ENCODE data around the gene MYLK4.

Gene MYLK4

DNA sequence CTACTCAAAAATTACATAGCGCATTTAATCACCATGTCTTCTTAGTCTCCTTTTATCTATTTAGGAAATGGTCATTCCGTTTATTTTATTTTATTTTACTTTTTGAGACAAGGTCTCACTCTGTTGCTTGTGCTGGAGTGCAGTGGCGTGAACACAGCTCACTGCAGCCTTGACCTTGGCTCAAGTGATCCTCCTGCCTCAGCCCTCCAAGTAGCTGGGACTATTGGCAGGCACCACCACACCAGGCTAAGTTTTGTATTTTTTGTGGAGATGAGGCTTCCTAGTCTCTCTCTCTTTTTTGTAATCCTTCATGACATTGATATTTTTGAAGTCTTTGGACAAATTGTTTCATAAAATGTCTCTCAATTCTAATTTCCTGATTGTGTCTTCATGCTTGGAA is 4.7 kb upstream of the MYLK4 start:
- DNase-seq (ENCODE audit: low spot score) = no peak

DNA sequence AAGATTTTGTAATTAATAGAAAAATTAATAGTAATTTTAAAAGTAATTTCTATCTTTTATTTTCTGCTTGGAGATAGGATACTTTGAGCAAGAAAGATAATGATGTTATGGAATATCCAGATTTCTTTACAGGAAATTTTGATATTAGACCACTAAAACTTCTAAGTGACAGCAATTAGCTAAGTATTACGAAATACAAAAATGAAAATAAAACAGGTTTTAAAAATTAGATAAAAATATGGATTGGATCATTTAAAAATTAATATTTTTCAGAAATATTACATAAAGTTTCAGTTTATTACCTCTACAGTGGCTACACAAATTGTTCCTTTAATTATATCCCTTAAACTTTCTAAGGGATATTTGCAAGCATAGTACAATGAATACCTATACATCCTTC is 4.2 kb upstream of the MYLK4 start:
- no peak for DNase-seq (ENCODE audit: low spot score)

DNA sequence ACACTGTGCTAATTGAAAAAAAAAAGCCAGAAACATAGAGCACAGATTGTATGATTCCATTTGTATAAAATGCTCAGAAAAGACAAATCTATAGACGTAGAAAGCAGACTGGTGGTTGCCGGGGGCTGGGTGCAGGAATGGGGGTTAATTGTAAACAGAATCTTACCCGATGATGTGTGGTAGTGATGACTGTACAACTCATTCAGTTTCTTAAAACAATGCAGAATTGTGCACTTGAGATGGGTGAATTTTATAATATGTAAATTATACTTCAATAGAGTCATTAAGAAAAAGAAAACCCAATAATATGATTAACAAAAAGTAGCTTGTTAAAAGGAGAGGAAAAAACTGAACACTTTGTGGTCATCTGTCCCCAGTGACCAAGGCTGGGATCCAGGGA is 3.7 kb upstream of the MYLK4 start:
- no peak for DNase-seq (ENCODE audit: low spot score)

DNA sequence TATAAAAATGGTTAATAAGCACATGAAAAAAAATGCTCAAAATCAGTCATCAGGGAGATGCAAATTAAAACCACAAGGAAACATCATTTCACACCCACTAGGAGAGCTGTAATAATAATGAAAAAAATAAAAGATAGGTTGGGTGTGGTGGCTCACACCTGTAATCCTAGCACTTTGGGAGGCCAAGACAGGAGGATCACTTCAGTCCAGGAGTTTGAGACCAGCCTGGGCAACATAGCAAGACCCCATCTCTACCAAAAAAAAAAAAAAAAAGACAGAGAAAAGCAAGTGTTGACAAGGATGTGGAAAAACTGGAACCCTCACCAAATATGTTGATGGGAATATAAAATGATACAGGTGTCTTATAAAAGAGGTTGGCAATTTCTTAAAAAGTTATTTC is 3.0 kb upstream of the MYLK4 start:
- no peak for DNase-seq (ENCODE audit: low spot score)

DNA sequence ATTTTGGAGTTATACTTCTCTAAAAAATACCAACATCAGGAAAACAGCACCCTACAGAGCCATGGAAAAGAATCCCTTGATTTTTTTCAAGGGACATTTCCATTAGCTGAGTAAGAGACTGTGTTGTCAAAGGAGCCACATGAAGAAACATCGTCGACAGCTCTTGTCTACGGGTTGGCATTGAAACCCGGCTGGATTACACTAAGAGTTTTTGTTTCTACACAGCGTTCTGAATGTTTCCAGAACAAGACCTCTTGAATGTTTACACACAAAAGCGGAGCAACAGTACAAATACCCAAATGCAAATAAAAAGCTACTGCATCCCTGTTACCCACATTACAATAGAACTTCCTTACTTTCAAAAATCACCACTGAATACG is 2.4 kb upstream of the MYLK4 start:
- DNase-seq (ENCODE audit: low spot score) = no peak

GRCh38 chr6:2752477-2753109 is 1.9 kb upstream of the MYLK4 start:
- no peak for DNase-seq (ENCODE audit: low spot score)

DNA sequence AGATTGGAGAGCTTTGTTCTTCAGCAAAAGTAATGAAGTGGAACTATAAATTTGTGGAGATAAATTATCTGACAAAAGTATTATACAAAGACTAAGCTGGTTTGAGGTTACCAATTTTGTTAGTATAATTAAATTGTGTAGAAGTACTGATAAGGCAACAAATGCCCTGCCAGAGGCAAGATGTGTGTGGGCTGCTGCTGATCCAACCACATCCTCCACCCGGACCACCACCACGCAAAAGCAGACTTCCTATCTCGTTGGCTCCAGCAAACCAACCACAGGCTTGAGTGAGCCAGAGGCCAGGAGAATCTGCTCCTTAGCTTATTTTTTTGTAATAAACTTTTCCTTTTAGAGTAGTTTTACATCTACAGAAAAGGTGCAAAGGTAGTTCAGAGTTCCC is 1.1 kb upstream of the MYLK4 start:
- DNase-seq (ENCODE audit: low spot score) = no peak

DNA sequence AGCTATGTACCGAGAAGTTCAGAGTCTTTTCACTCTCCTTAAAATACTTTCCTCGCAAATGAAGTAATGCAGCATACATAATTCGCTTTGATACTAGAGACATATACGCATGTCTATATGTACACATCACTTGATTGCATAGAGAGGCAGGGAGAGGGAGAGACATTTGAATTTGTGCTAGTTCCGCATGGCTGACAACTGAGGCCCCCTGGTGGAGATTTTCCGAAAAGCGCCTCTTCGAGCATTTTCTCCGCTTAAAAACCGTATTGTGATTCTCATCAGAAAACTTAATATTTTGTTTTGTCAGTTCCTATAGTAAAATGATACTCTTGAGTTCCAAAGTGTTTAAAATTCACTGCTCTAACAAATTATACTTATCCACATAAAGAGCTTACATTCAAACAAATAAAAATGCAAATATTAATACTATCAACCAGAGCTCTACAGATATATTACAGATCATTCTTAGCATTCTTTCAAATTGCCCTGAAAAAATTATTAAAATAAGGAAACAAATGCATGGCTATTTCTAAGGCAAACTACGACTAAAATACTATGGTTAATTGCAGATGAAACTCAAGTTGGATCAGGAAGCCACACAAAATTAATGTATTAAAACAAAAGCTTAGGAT is 637 bp downstream of the MYLK4 start:
- no peak for DNase-seq (ENCODE audit: low spot score)

- DNase-seq (ENCODE audit: low spot score) = no peak
Measured at GRCh38 chr6:2748183-2748582, 2.5 kb downstream of the MYLK4 start.

GRCh38 chr6:2746557-2747061 is 4.1 kb downstream of the MYLK4 start:
- DNase-seq (ENCODE audit: low spot score) = no peak

DNA sequence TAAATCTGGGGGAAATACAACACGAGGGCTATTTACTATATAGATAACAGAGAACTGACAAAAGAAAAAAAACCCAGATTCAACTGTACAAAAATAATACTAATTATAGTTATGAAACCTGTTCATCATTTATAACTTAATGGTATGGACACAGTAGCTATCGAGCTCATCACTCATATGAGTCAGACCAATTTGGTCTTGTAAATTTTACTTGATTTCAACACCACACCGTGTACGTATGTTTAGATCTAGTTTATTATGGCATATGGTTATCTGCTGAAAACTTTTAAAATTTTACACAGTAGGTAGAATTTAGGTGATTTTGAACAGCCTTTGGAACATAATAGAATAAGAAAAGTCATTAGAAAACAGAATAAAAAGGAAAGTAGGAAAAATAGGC is 5.5 kb downstream of the MYLK4 start:
- DNase-seq (ENCODE audit: low spot score) = no peak

GRCh38 chr6:2744778-2745177 is 5.9 kb downstream of the MYLK4 start:
- no peak for DNase-seq (ENCODE audit: low spot score)

DNA sequence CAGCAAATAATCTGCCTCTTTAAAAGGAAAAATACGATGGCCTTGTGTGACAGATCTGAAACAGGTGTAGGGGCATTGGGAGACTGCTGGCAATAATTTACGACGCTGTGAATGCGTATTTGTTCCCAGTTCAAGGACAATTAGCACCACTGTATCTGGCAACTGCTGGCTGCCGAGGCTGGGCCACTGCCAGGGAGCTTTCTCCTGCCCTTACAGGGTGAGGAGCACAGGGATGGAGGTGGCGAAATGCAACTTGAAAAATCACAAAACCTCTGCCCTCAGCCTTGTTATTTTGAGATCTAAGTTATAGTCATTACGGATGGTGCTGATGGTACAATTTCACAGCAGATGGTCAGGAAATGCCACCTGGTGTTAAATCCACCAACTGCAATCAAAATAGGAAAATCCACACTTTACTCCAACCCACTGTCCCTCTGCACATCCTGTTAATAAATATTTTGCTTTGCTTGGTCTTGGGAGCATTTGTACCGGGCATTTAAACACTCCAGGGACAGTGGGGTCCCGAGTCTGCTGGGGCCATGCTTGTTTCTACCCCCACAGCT is 6.4 kb downstream of the MYLK4 start:
- DNase-seq (ENCODE audit: low spot score) = no peak

DNA sequence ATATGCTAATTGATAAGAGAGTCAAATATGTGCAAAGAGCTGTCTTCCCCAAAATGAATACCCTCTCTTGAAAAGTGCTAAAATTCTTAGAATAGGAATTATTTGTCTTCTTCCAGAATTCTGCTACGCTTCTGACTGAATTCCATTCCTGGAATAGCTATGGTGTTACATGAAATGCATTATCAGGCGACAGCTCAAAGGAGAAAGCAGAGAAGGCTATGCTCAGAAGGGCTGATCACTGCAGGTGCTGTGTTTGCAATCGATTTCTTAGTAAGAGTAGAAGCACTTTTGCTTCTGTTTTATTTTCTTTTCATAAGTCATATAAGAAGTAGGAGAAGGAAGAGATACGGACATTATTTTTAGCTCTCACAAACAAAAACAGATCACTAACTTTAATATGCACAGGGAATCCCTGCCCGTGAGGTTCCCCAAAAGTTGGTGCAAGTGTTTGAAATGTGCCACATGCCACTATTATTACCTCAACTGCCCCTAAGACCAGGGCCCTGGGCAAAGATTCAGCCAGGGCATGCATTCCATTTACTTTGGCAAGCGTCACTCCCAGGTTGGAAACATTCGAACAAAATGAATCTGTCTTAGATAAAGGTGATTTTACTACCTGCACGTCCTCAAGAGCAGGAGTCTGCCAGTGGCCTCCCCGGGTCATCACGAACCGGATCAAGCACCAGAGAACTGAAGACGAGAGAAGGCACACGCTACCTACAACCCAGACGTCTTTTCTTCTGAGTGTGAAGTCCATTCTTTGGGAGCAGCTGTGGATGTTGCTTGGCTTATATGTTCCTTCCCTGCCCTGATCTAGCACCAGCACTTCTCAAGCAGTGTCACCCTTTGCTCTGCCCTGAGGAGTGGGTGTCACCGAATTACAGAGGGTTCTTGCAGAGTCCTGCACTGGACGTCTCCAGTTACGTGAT is 7.2 kb downstream of the MYLK4 start:
- DNase-seq (ENCODE audit: low spot score) = no peak

DNA sequence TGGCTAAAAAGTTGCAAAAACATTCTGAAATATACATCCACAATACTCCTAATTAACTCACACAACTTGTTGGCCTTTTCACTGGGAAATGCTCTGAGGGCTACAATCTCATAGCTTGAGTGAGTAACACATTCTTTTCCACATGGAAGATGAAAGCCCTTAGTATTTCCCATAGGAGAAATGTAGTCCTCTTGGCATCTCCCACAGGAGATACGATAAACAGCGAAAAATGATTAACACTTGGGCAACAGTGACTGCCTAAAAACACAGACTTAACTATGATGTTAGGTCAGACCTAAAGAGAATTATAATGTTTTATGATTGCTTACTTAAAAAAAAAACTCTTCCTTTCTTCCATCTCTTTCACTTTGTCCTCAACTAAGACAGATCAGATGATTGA is 9.0 kb downstream of the MYLK4 start:
- DNase-seq (ENCODE audit: low spot score) = no peak

DNA sequence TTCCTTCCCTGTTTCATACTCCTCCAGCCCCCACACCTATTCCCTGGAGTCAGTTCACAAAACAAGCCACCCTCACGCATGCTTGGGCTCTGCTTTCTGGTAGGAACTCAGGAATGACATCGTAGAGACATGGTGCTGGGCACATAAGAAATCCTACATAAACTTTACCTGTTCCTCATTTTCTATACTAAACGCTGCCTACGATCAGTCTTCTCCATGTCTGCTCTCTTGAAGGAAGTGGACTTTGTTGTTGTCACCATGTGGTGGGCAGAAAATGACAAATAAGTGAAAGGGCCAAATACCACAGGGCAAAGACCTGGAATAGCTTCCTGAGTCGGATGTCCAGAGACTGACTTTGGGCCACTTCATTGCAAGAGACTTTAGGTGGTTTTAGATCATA is 10.1 kb downstream of the MYLK4 start:
- DNase-seq (ENCODE audit: low spot score) = no peak

DNA sequence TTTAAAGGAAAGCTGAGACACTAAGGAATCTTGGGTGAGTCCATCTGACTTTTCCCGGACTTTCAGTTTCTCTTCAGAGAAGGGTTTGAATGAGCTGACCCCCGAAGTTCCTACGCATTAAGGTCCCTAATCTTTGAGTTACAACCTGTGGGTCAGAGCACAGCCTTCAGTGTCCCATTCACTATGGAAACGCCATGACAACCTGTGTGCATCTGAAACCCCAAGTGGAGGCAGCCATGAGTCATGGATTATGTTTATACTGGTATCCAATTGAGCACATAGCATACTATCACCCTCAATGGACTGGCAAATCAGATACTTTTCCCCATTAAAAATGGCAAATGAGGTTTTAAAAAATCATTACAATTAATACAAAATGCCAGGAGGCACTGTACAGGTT is 11.4 kb downstream of the MYLK4 start:
- peak; percentile 71 for DNase-seq (ENCODE audit: low spot score)

DNA sequence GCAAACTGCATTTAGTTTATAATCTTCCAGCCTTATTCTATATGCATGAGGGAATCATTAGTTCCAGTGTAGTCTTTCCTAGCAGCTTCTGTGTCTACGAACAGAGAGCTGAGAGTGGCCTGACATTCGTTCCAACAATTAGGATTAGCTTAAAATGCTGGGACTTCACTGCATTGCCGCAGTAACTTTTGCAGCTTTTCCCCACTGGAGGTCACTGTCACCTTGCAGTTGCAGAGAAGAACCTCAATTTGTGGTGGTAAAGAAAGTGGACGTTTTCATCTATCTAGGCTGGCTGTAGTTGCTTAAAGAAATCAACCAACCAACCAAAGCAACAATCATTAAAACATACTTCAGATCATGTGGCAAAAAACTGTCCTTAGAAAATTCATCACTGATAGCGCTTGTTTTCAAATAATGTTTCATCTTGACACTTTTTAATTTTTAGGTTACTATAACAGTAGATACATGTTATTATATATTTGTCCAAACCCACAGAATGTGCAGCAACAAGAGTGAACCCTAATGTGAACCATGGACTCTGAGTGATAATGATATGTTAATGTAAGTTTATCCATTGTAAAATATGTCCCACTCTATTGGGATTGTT is 12.2 kb downstream of the MYLK4 start:
- peak; percentile 63 for DNase-seq (ENCODE audit: low spot score)

DNA sequence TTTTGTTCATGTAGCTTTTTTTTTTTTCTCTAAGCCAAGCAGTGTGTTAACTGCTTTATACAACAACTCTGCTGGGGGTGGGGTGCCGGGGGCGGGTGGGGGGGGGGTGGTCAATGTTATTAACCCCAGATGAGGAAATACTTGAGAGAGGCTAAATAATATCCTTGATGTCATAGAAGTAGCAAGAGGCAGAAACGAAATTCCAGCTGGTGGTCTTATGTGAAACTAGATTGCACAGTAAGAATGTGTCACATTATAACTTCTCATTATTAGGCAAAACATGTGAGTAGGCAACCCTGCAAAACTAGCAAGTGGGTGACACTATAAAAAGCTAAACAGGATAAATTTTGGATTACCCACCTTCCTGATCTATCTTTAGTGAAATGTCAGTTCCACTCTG is 12.8 kb downstream of the MYLK4 start:
- DNase-seq (ENCODE audit: low spot score) = no peak

GRCh38 chr6:2734488-2735166 is 16.1 kb downstream of the MYLK4 start:
- no peak for DNase-seq (ENCODE audit: low spot score)

DNA sequence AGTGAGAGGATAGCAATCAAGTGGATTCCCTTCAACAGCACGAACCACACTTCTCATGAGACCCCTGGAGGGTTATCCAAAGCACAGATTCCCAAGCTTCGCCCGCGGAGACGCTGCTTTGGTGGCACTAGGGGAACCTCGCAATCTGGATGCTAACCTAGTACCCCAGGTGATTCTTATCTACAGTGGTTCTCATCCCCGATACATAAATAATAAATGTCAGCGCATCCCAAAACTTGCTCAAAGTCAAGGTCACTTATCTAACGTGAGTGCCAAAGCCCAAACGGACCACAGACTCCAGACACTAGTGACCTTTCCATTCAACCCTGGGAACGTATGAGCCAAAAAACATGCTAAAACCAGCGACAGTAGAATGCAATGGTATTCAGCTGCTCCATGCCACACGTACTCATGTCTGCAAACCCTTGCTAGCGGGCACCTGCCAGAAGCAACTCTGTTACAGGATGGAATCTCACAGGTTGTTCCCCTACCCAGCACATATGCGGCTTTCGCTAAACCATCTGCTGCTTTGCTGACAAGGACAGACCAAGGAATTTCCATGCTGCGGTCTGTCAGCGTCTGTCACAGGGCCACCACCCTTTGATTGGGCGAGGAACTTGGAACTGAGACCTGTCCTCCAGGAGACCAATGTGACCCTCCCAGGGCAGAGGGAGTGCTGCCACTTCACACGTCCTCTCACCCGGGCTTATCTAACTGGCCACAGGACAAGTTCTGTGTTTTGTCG is 16.8 kb downstream of the MYLK4 start:
- DNase-seq (ENCODE audit: low spot score) = no peak

Data from hepatic stellate cell (primary cell).